ENCODE measurements around the gene NRG4.
"Not testable (repeated sequence)": the region's sequence is repeated elsewhere in the genome, so short reads cannot be mapped to it uniquely, and the experiment has no call there.

Gene NRG4, protein sequence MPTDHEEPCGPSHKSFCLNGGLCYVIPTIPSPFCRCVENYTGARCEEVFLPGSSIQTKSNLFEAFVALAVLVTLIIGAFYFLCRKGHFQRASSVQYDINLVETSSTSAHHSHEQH

DNA sequence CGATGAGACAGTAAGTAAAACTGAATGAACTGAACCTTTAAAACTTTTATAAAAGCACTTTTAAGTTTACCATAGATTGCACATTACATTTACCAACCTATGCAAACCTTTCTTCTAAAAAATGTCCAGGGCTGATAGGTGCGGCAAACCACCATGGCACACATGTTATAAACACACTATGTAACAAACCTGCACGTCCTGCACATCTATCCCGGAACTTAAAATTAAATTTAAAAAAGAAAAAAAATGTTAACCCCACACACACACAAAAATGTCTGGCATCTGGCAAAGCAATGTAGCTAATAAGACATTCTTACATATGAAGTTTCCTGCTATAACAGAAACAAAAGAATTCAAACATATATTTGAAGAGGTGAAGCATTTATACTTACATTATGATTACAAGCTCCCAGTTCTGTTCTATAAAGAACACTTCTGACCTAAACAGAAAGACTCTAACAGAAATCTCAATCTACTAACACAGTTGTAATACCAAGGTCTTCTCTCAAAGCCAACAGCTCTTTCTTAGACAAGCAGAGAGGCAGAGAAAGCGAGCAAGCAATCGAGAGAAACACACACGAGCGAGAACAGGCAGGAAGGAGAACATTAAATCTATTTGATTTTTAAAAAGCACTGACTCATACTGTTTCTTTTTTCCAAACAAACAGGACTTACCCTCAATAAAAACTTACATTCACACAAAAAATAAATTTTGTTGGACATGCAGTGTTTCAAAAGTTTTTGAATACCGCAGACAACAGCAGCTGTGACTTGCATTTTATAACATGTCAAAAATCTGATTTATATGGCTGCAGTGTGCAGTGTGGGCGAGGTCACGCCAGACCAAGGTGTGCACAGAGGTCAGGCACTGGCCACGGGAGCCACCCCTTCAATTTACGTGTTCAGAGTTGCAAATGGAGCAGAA, at the start of gene NRG4:
TSS of gene NRG4 (minus strand) at position 798 of the 925 bp plus-strand sequence. CDS start 1,194 bp downstream, outside the sequence.
- Mint-ChIP-seq H3K4me1 (ENCODE audit: low read depth) (peaks cover 2% of the 10 kb centered on the region), H3K4me3 (no peak within 1 kb of the TSS), H3K27me3 (ENCODE audit: low read depth) (peaks cover 40% of the 10 kb centered on the region), H3K9me3 (peaks cover 7% of the 10 kb centered on the region), H3K27ac (no peak within 1 kb of the TSS), H3K36me3 (ENCODE audit: low read depth) (no peaks in the 10 kb centered on the region)
- DNase-seq (ENCODE audit: low spot score), result no peak

DNA sequence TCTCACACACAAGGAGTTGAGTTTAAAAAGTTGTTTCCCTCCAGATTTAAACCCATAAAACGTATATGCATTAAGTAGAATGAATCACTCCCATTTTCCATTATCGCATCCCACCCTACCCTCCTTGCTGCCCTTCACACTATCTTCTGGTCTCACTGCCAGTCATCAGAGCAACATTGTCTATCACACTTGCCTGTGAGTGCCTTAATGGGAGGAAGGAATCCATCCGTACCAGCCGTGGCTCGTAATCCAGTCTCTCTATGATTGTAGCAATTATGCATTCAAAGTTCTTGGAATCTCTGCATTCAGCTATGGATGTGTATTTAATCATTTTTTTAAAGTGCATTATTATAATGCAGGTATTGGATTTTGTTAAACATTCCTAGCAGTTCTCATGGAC, 49.5 kb upstream of the NRG4 start:
- DNase-seq (ENCODE audit: low spot score), result no peak
- peaks cover 22% of the 10 kb centered on the region for H3K4me1 Mint-ChIP-seq (ENCODE audit: low read depth)
- H3K9me3 Mint-ChIP-seq, result no peaks in the 10 kb centered on the region
- H3K27ac Mint-ChIP-seq, result no peak overlapping the region
- H3K36me3 Mint-ChIP-seq (ENCODE audit: low read depth), result no peaks in the 10 kb centered on the region
- H3K4me3 Mint-ChIP-seq, result no peak overlapping the region
- peaks cover 82% of the 10 kb centered on the region for H3K27me3 Mint-ChIP-seq (ENCODE audit: low read depth)

DNA sequence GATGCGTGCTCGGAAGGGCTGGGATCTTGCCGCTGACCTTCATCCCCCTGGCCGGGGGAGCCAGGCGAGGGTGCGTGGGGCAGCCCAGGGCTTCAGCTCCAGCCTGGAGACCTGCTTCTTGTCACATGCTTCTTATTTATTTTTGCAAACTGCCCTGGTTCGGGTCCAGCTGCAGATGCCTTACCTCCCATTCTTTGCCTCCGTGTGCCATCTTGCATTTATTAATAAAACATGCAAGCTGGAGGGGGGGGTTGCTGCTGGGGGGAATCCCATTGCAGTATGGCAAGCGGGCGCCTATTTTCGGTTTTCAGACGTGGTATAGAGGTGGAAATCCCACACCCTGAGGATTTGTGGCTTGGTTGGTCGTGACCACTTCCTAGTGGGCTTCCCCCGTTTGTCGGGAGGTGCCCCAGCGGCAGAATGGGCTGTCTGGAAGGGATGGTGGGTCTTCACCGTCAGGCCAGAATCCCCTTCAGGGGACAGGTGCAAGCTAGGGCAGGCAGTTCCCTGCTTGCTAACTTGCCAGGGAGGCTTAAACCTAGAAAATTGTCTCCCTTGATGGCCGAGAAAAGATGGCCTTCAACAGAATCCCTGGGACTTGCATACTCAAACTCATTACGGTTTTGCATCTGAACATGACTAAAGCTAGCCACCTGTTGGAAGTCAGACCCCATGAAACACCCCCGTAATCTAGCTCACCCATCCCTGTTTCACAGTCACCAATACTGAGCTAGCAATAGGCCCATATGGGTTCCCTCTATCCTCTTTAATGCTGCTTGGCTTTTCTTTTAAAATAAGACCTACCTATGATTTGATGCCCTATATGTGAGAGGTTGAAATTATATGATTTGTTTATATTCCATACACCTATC, 48.1 kb upstream of the NRG4 start:
- Mint-ChIP-seq H3K4me3 (peak overlapping the region; percentile 55), H3K27me3 (ENCODE audit: low read depth) (peaks cover 74% of the 10 kb centered on the region), H3K9me3 (no peaks in the 10 kb centered on the region), H3K27ac (no peak overlapping the region), H3K36me3 (ENCODE audit: low read depth) (no peaks in the 10 kb centered on the region), H3K4me1 (ENCODE audit: low read depth) (peaks cover 18% of the 10 kb centered on the region)
- peak; percentile 27 for DNase-seq (ENCODE audit: low spot score)

DNA sequence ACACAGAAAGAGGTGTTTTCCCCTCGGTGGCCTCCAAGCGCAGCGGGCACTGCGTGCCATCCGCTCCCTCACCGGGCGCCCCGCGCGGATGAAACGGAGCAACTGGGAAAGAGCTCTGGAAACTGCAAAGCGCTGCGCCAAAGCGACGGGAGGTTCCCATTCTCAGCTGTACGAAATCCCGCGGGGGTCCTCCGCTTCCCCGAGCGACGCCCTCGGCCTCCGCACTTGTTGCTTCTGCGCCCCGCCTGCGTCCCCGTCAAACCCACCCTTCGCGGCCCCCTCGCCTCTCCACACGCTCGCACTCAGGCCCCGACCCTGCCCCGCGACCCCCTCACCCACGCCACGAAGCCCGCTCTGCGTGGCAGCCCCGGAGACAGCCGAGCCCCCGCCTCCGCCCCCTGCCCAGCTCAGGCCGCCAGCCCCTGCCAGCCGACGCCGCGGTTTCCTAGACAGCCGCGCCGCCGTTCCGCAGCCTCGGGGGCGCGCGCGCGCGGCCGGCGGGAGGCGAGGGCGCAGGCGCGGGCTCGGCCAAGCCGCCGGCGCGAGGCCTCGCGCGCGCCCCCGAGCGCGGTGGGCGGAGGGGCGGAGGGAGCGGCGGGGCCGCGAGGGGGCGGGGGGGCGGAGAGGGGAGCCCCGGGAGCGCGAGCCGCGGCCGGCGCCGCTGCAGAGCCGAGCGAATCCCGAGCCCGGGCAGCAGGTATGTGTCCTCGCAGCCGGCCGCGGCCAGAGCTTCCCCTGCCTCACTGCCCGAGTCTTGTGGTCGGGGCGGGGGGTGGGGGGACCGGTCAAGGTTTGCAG, 47.3 kb upstream of the NRG4 start, which contains the start of gene TMEM266:
TSS of gene TMEM266 (plus strand) at position 666 of the 798 bp plus-strand sequence. CDS start 74,279 bp downstream, outside the sequence.
- Mint-ChIP-seq H3K27me3 (ENCODE audit: low read depth) (peaks cover 66% of the 10 kb centered on the region), H3K4me3 (peak within 1 kb of the TSS; percentile 70), H3K27ac (no peak within 1 kb of the TSS), H3K9me3 (no peaks in the 10 kb centered on the region), H3K36me3 (ENCODE audit: low read depth) (no peaks in the 10 kb centered on the region), H3K4me1 (ENCODE audit: low read depth) (peaks cover 14% of the 10 kb centered on the region)
- peak; percentile 18 for DNase-seq (ENCODE audit: low spot score)

DNA sequence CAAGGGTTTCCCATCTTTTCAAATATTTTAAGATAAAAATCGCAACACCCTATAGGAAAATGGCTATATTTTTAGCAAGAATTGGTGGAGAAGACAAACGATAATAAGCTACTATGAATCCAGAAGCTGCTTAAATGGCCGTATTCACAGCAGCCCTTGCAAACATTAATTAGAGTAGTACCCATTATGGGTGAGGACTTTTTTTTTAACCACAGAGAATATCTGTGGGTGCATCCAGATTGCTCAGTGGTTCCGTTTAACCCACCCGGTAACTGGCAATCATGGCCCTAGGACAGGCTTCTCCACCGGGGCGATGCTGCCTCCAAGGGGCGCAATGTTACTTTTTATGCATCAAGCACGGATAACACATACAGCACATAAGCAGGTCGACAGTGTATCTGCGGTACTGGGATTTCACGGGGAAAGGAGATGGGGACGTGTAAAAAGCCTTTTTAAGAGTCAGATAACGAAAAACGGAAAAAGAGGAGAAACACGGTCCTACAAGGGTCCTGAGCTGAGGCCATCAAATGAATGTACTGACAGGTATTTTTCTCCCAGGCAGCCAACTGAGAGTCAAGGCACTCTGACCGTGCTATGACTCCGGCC, 46.6 kb upstream of the NRG4 start:
- peaks cover 65% of the 10 kb centered on the region for H3K27me3 Mint-ChIP-seq (ENCODE audit: low read depth)

DNA sequence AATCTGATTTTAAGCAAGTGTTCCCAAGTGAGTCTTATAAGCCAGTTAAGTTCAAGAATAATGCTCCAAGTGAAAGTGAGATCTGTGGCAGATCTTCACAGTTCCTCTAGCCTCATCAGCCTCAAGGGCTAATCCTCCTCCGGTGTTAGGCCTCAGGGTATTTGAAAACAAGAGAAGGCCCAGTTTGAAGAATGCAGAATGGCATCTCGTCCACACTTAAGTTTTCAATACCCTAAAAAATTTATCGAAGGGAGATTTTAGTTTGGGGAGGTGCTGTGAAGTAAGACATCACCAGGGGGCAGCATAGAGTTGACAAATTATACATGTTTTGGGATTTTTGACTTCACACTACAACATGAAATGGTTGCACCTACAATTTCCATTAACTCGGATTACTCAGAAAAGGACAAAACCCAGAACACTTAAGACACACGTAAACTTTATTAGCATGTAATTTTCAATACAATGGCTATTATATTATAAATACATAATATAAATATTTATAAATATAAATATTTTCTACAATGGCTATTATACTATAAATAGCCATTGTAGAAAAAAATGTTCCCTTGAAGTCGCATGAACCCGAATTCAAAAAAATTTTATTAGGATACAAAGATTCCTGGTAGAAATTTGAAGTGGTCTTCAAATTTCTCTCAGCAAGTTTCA, 45.2 kb upstream of the NRG4 start:
- H3K27ac Mint-ChIP-seq, result no peak overlapping the region
- H3K36me3 Mint-ChIP-seq (ENCODE audit: low read depth), result no peaks in the 10 kb centered on the region
- H3K4me1 Mint-ChIP-seq (ENCODE audit: low read depth), result peaks cover 14% of the 10 kb centered on the region
- no peak overlapping the region for H3K4me3 Mint-ChIP-seq
- H3K9me3 Mint-ChIP-seq, result no peaks in the 10 kb centered on the region
- peaks cover 56% of the 10 kb centered on the region for H3K27me3 Mint-ChIP-seq (ENCODE audit: low read depth)
- peak; percentile 10 for DNase-seq (ENCODE audit: low spot score)

More for the DNA sequence above, 46.6 kb upstream of the NRG4 start:
- Mint-ChIP-seq H3K4me3 (peak overlapping the region; percentile 70), H3K36me3 (ENCODE audit: low read depth) (no peaks in the 10 kb centered on the region), H3K9me3 (no peaks in the 10 kb centered on the region), H3K4me1 (ENCODE audit: low read depth) (peaks cover 14% of the 10 kb centered on the region), H3K27ac (no peak overlapping the region)
- peak; percentile 7 for DNase-seq (ENCODE audit: low spot score)

DNA sequence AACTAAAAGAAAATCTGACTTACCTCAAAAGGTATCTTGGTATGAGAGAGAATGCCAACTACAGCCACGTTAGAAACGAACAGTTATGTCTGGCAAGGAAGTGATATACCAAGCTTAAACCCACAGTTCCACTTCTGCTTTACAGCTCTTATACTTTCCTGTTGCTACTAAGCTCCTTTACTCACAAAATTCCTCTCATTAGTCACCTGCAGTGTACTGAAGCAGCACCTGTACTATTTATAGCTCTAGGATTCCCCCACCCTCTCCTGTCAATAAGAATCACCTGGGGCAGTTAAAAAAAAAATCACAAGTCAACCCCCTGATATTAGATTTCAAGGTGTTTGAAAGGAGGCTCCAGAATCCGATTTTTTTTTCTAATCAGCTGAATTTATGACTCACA, 44.7 kb upstream of the NRG4 start:
- Mint-ChIP-seq H3K27me3 (ENCODE audit: low read depth) (peaks cover 52% of the 10 kb centered on the region), H3K9me3 (no peaks in the 10 kb centered on the region), H3K4me3 (no peak overlapping the region), H3K27ac (no peak overlapping the region), H3K36me3 (ENCODE audit: low read depth) (no peaks in the 10 kb centered on the region), H3K4me1 (ENCODE audit: low read depth) (peaks cover 14% of the 10 kb centered on the region)
- DNase-seq (ENCODE audit: low spot score), result no peak

DNA sequence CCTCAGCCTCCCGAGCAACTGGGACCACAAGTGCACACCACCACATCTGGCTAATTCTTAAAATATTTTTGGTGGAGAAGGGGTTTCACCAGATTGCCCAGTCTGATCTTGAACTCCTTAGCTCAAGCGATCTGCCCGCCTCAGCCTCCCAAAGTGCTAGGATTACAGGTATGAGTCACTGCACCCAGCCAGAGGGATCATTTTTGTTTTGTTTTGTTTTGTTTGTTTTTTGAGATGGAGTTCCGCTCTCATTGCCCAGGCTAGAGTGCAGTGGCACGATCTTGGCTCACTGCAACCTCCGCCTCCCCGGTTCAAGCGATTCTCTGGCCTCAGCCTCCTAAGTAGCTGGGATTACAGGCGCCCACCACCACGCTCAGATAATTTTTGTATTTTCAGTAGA, 42.0 kb upstream of the NRG4 start:
- not testable (repeated sequence) for DNase-seq (ENCODE audit: low spot score); H3K4me3 Mint-ChIP-seq; H3K27ac Mint-ChIP-seq; H3K36me3 Mint-ChIP-seq (ENCODE audit: low read depth); H3K9me3 Mint-ChIP-seq
- Mint-ChIP-seq H3K27me3 (ENCODE audit: low read depth) (peaks cover 36% of the 10 kb centered on the region), H3K4me1 (ENCODE audit: low read depth) (peaks cover 13% of the 10 kb centered on the region)

DNA sequence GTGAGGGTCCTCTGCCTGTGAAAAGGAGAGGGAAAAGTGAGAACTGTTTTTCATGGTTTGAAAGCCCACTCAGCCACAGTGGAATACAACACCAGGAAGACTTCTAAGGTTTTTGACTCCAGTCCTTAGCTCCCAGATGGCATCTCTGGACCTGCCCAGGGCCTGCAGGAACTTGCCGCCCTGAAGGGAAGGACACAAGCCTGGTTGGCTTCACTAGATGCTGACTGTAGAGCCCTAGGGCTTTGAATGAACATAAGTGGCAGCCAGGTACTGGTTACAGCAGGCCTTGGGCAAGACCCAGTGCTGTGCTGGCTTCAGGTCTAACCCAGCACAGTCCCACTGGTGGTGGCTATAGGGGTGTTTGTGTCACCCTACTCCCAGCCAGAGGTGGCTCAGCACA, 26.3 kb upstream of the NRG4 start:
- H3K4me3 Mint-ChIP-seq, result no peak overlapping the region
- no peak overlapping the region for H3K27ac Mint-ChIP-seq
- no peak for DNase-seq (ENCODE audit: low spot score)
- H3K4me1 Mint-ChIP-seq (ENCODE audit: low read depth), result no peaks in the 10 kb centered on the region
- H3K9me3 Mint-ChIP-seq, result peaks cover 10% of the 10 kb centered on the region
- no peaks in the 10 kb centered on the region for H3K36me3 Mint-ChIP-seq (ENCODE audit: low read depth)
- peaks cover 35% of the 10 kb centered on the region for H3K27me3 Mint-ChIP-seq (ENCODE audit: low read depth)

DNA sequence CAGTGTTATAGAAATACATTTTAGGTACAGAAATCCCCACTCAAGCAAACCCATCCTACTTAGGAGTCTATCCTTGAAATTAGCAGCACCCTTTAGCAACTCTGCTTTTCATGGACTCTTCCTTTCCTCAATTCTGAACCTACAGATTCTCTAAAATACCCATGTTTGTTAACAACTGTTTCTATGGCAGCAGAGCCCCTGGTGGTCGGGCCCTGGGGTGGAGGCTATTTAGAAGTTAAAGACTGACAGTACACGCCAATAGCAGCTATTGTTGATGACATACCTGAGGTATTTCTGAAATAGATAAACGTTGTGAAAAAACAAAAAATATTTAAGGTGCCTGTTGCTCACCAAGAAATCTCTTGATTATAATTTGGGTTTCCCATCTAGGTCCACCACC, 23.4 kb upstream of the NRG4 start:
- Mint-ChIP-seq H3K27me3 (ENCODE audit: low read depth) (peaks cover 15% of the 10 kb centered on the region), H3K36me3 (ENCODE audit: low read depth) (no peaks in the 10 kb centered on the region), H3K4me1 (ENCODE audit: low read depth) (no peaks in the 10 kb centered on the region), H3K9me3 (no peaks in the 10 kb centered on the region), H3K27ac (no peak overlapping the region), H3K4me3 (no peak overlapping the region)
- no peak for DNase-seq (ENCODE audit: low spot score)

DNA sequence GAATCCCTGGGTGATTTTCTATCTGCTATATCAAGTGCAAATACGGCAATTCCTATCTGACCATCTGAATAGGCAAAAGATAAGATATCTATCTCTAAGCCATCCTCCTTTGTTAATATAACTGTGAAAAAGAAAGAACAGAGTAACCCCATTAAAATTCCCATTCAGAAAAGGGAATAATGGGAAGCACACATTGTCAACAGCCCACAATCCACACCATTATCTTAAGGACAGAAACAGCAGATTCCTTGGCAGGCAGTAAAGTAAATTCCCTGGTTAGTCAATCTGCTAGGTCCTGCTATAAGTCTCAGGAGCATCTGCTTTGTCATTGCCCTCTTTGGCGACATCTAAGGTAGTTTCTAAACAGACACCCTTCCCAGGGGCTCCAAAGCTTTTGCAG, 21.9 kb upstream of the NRG4 start:
- Mint-ChIP-seq H3K27me3 (ENCODE audit: low read depth) (peaks cover 9% of the 10 kb centered on the region), H3K27ac (no peak overlapping the region)

DNA sequence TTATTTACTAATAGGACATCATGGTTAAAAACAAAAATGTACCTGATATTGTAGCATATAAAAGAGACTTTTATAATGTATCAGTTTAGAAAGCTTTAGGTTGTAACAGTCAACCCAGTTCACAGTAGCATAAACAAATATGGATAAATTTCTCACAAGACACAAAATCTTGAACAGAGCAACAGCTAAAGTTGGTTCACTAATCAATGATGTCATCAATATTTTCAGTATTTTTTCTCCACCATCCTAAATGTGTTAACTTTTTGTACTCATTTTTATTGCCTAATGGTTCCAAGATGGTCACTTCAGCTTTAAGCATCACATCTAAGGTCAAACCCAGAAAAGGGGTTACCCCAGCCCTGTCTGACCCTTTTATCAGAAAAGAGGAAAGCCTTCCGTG, 21.2 kb upstream of the NRG4 start:
- DNase-seq (ENCODE audit: low spot score), result no peak
- Mint-ChIP-seq H3K27ac (no peak overlapping the region), H3K36me3 (ENCODE audit: low read depth) (no peaks in the 10 kb centered on the region)

More for the DNA sequence above, 21.9 kb upstream of the NRG4 start:
- Mint-ChIP-seq H3K4me1 (ENCODE audit: low read depth) (no peaks in the 10 kb centered on the region), H3K36me3 (ENCODE audit: low read depth) (no peaks in the 10 kb centered on the region), H3K4me3 (no peak overlapping the region), H3K9me3 (no peaks in the 10 kb centered on the region)
- no peak for DNase-seq (ENCODE audit: low spot score)

More for the DNA sequence above, 21.2 kb upstream of the NRG4 start:
- Mint-ChIP-seq H3K4me3 (no peak overlapping the region), H3K9me3 (no peaks in the 10 kb centered on the region), H3K4me1 (ENCODE audit: low read depth) (no peaks in the 10 kb centered on the region), H3K27me3 (ENCODE audit: low read depth) (peaks cover 9% of the 10 kb centered on the region)

Data from T-helper 2 cell treated with Interferon-gamma antibody and Interleukin-4, amounts not matched to agents 5 μg/mL and 100 μg/mL, for 36 hours (primary cell).